Measurements from ENCODE around the gene GOLGA5. TPM values are rescaled to one million over a fixed set of nuclear protein-coding genes. Genes with fewer than 3 reads are reported as not detected.

Gene GOLGA5
- total and polyA plus RNA-seq, 2 of the 13 experiments (the other 11 are each of a cell fraction or from before 2014, with no cell fraction given) = 31.0 to 40.0 TPM

DNA sequence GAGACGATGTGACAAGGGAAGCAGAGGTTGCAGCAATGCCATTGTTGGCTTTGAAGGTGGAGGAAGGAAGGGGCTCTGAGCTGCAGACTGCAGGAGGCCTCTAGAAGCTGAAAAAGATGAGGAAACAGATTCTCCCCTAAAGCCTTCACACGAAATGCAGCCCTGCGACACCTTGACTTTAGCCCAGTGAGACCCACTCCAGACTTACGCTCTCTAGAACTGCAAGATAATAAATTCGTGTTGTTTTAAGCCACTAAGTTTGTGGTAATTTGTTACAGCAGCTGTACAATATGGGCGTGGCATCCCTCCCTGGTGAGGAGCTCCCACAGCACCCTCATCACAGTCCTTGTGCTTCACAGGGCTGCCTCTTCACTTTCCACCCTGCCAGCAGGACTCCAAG, 53.2 kb downstream of the GOLGA5 start:
- ChIA-PET POLR2A (no interaction called here), CTCF (ENCODE audit: low intra/inter-chr PET ratio, low total read pairs) (no interaction called here)
- in situ Hi-C loops (cut with HindIII; ENCODE audit: extremely low pct_ligation_motif_present, low pct_unique_long_range_greater_than_20kb) = no loop called here
- no peak for DNase-seq (ENCODE audit: low spot score)
- ATAC-seq = no peak; the same call in 2 of the 3 replicates
- TF ChIP-seq MTF1 (CRISPR knock-in tag; IDR thresholded peaks at IDR 0.05) (no peak), GTF3A (CRISPR knock-in tag; conservative IDR thresholded peaks at IDR 0.05) (no peak), ZNF841 (CRISPR knock-in tag; IDR thresholded peaks at IDR 0.05; ENCODE audit: borderline replicate concordance) (no peak), ZFP82 (CRISPR knock-in tag; IDR thresholded peaks at IDR 0.05; ENCODE audit: borderline replicate concordance) (no peak), ZIK1 (CRISPR knock-in tag; IDR thresholded peaks at IDR 0.05; ENCODE audit: borderline replicate concordance, low read depth) (no peak), ETV5 (CRISPR knock-in tag; IDR thresholded peaks at IDR 0.05; ENCODE audit: borderline replicate concordance) (no peak), ZNF556 (CRISPR knock-in tag; IDR thresholded peaks at IDR 0.05; ENCODE audit: borderline replicate concordance) (no peak), ARNTL (CRISPR knock-in tag; IDR thresholded peaks at IDR 0.05) (no peak), NPAS2 (CRISPR knock-in tag; IDR thresholded peaks at IDR 0.05; ENCODE audit: borderline replicate concordance) (no peak), IKZF4 (CRISPR knock-in tag; IDR thresholded peaks at IDR 0.05; ENCODE audit: borderline replicate concordance, low read depth, not compliant biosample characterization) (no peak), TAF1 (CRISPR knock-in tag; IDR thresholded peaks at IDR 0.05) (no peak), PHF21A (CRISPR knock-in tag; IDR thresholded peaks at IDR 0.05) (no peak), MYNN (CRISPR knock-in tag; IDR thresholded peaks at IDR 0.05; ENCODE audit: low read depth) (no peak), REL (CRISPR knock-in tag; conservative IDR thresholded peaks at IDR 0.05) (no peak), ZNF547 (CRISPR knock-in tag; IDR thresholded peaks at IDR 0.05) (no peak), ZNF263 (CRISPR knock-in tag; IDR thresholded peaks at IDR 0.05) (no peak), YEATS2 (CRISPR knock-in tag; IDR thresholded peaks at IDR 0.05; ENCODE audit: borderline replicate concordance) (no peak), SOX6 (IDR thresholded peaks at IDR 0.05) (no peak), SOX6 (CRISPR knock-in tag; IDR thresholded peaks at IDR 0.05) (no peak)
- FAIRE-seq = no peak
- H2AFZ ChIP-seq (ENCODE audit: low read length) = no peak overlapping the region
- H3K9ac ChIP-seq (ENCODE audit: insufficient read depth, low read depth, low read length) = no peak overlapping the region
- 64% methylated on average over 6 of the region's 6 CpGs for WGBS (ENCODE audit: low lambda C conversion rate)
- no peak overlapping the region for H3K4me2 ChIP-seq (ENCODE audit: low read depth, low read length)
- no peak overlapping the region for H3K27ac ChIP-seq (ENCODE audit: extremely low read length, insufficient read depth, low read length)
- peaks cover 10% of the 10 kb centered on the region; the same call in 1 of the 2 replicates for H3K4me1 ChIP-seq (ENCODE audit: insufficient read depth, low read length)
- no TSS peak for BruUV-seq (replicated peaks)
- no peaks in the 10 kb centered on the region for H3K36me3 ChIP-seq (replicated peaks in 1 of 2; ENCODE audit: control insufficient read depth in 1 of 2, insufficient read depth in 2 of 2, low read length in 2 of 2)
- no peak overlapping the region for H3K4me3 ChIP-seq (replicated peaks in 1 of 3; ENCODE audit: insufficient read depth in 1 of 3, low read depth in 2 of 3, low read length in 3 of 3)
- H3K27me3 ChIP-seq (ENCODE audit: control insufficient read depth in 1 of 2, insufficient read depth in 2 of 2, low read length in 2 of 2) = no peaks in the 10 kb centered on the region
- H3K79me2 ChIP-seq (ENCODE audit: insufficient read depth, low read length) = no peaks in the 10 kb centered on the region
- no peaks in the 10 kb centered on the region for H4K20me1 ChIP-seq (ENCODE audit: insufficient read depth, low read length)
- intact Hi-C loops (cut with micrococcal nuclease; ENCODE audit: unreplicated experiment) = no loop called here
- H3K9me3 ChIP-seq (ENCODE audit: low read length) = no peaks in the 10 kb centered on the region

Data from HepG2 (cell line).